ENCODE measurements around the gene NCAPH2. TPM values are rescaled to one million over a fixed set of nuclear protein-coding genes. Genes with fewer than 3 reads are reported as not detected.

The NCAPH2 gene
- total and polyA plus RNA-seq, 2 of the 13 experiments (the other 11 are each of a cell fraction or from before 2014, with no cell fraction given), result 28.1 to 64.4 TPM

DNA sequence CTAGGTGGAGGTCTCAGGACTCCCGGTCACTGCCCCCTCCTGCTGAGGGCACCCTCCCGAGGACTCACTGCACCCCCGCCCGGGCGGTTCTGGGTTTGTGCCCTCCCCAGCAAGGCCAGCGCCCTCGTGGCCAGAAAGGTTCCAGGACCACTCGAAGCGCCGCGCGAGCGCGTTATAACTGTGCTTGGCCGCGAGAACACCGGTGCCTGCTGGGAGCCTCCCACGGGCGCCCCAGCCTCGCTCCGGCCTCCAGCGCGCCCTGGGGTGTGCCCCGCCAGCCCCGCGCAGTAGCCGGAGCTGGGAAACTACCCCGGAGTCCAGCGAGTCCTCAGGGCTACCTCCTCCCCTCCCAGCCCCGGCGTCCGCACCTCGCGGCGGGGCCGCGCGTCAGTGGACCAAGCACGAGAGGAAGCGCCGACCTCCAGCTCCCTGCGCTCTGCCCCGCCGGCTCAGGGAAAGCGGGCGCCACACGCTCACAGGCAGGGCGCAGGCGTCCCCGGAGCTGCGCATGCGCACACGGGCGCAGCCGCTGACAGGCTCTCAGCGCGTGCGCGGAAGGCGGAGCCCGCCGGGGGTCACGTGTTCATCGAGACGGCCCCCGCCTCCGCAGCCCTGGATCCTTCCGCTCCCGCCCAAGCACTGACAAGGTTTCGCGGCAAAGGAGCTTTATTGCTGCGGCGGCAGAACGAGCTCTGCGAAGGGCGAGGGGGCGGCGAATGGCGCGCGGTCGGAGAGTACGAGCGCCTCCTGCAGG is 17.3 kb downstream of the NCAPH2 start, which contains the start of gene SCO2 (continued):
- TF ChIP-seq, protein P1, sequence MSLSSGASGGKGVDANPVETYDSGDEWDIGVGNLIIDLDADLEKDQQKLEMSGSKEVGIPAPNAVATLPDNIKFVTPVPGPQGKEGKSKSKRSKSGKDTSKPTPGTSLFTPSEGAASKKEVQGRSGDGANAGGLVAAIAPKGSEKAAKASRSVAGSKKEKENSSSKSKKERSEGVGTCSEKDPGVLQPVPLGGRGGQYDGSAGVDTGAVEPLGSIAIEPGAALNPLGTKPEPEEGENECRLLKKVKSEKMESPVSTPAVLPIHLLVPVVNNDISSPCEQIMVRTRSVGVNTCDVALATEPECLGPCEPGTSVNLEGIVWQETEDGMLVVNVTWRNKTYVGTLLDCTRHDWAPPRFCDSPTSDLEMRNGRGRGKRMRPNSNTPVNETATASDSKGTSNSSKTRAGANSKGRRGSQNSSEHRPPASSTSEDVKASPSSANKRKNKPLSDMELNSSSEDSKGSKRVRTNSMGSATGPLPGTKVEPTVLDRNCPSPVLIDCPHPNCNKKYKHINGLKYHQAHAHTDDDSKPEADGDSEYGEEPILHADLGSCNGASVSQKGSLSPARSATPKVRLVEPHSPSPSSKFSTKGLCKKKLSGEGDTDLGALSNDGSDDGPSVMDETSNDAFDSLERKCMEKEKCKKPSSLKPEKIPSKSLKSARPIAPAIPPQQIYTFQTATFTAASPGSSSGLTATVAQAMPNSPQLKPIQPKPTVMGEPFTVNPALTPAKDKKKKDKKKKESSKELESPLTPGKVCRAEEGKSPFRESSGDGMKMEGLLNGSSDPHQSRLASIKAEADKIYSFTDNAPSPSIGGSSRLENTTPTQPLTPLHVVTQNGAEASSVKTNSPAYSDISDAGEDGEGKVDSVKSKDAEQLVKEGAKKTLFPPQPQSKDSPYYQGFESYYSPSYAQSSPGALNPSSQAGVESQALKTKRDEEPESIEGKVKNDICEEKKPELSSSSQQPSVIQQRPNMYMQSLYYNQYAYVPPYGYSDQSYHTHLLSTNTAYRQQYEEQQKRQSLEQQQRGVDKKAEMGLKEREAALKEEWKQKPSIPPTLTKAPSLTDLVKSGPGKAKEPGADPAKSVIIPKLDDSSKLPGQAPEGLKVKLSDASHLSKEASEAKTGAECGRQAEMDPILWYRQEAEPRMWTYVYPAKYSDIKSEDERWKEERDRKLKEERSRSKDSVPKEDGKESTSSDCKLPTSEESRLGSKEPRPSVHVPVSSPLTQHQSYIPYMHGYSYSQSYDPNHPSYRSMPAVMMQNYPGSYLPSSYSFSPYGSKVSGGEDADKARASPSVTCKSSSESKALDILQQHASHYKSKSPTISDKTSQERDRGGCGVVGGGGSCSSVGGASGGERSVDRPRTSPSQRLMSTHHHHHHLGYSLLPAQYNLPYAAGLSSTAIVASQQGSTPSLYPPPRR (CRISPR knock-in tag; IDR thresholded peaks at IDR 0.05; ENCODE audit: borderline replicate concordance), result peak; percentile 61
- TF ChIP-seq SIN3B (IDR thresholded peaks at IDR 0.05; ENCODE audit: low read length) (no peak), ZNF761 (CRISPR knock-in tag; conservative IDR thresholded peaks at IDR 0.05) (peak; percentile 63), ZNF232 (CRISPR knock-in tag; IDR thresholded peaks at IDR 0.05; ENCODE audit: borderline replicate concordance) (no peak), ASH2L (IDR thresholded peaks at IDR 0.05; ENCODE audit: insufficient read length, low read depth, low read length) (no peak), ZNF33A (CRISPR knock-in tag; IDR thresholded peaks at IDR 0.05; ENCODE audit: borderline replicate concordance) (no peak), XRCC5 (optimal IDR thresholded peaks at IDR 0.05; ENCODE audit: low read length) (peak; percentile 53), MTA1 (CRISPR knock-in tag; IDR thresholded peaks at IDR 0.05; ENCODE audit: borderline replicate concordance) (peak; percentile 56; the same call in 1 of the 2 replicates), SOX13 (IDR thresholded peaks at IDR 0.05) (no peak), SOX13 (CRISPR knock-in tag; conservative IDR thresholded peaks at IDR 0.05 in 1 of 2, IDR thresholded peaks at IDR 0.05 in 1 of 2) (peak in 1 of 2 experiments; percentile 31; a peak in 1 of 4 replicates), NONO (IDR thresholded peaks at IDR 0.05) (no peak), NONO (CRISPR knock-in tag; conservative IDR thresholded peaks at IDR 0.05) (peak; percentile 72), MAZ (IDR thresholded peaks at IDR 0.05; ENCODE audit: borderline replicate concordance, low read depth, low read length) (peak; percentile 50; the same call in 1 of the 2 replicates), MAZ (CRISPR knock-in tag; IDR thresholded peaks at IDR 0.05; ENCODE audit: low read depth) (peak; percentile 98), AGO2 (optimal IDR thresholded peaks at IDR 0.05; ENCODE audit: low read depth, low read length) (peak; percentile 99), ZNF709 (CRISPR knock-in tag; IDR thresholded peaks at IDR 0.05) (peak; percentile 33; the same call in 1 of the 2 replicates), PRMT3 (CRISPR knock-in tag; IDR thresholded peaks at IDR 0.05; ENCODE audit: borderline replicate concordance, low read depth) (0 out of 2 replicates have a peak, but pooled peaks have one; percentile 11), HMG20B (CRISPR knock-in tag; conservative IDR thresholded peaks at IDR 0.05) (peak; percentile 67; the same call in 1 of the 2 replicates), ZNF773 (CRISPR knock-in tag; IDR thresholded peaks at IDR 0.05; ENCODE audit: borderline replicate concordance) (peak; percentile 58; the same call in 1 of the 2 replicates), SP4 (CRISPR knock-in tag; IDR thresholded peaks at IDR 0.05) (peak; percentile 57; the same call in 1 of the 2 replicates), TP53 (CRISPR knock-in tag; conservative IDR thresholded peaks at IDR 0.05) (peak; percentile 27; the same call in 1 of the 2 replicates), ZNF598 (CRISPR knock-in tag; IDR thresholded peaks at IDR 0.05; ENCODE audit: borderline replicate concordance) (peak; percentile 91)
- TF ChIP-seq, protein P2, sequence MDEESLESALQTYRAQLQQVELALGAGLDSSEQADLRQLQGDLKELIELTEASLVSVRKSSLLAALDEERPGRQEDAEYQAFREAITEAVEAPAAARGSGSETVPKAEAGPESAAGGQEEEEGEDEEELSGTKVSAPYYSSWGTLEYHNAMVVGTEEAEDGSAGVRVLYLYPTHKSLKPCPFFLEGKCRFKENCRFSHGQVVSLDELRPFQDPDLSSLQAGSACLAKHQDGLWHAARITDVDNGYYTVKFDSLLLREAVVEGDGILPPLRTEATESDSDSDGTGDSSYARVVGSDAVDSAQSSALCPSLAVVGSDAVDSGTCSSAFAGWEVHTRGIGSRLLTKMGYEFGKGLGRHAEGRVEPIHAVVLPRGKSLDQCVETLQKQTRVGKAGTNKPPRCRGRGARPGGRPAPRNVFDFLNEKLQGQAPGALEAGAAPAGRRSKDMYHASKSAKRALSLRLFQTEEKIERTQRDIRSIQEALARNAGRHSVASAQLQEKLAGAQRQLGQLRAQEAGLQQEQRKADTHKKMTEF (CRISPR knock-in tag; IDR thresholded peaks at IDR 0.05), result peak; percentile 89

Measured in HepG2 (cell line).